GM04503 (cell line): ENCODE results near the gene GAS2L2.
"Not testable (repeated sequence)": the region's sequence is repeated elsewhere in the genome, so short reads cannot be mapped to it uniquely, and the experiment has no call there.

Experiments used
- DNase-seq: peaks from one replicate; pipeline ENCODE4 v3.0.0-alpha.2; 2012; ENCODE audit warnings: low read depth

GAS2L2 gene

GRCh38 chr17:35773129-35773528 is 20.1 kb upstream of the GAS2L2 start:
- no peak for DNase-seq

GRCh38 chr17:35769895-35770486 is 17.0 kb upstream of the GAS2L2 start:
- no peak for DNase-seq

- DNase-seq = no peak
Observed at GRCh38 chr17:35768797-35769196, 15.8 kb upstream of the GAS2L2 start.

- no peak for DNase-seq
Observed at GRCh38 chr17:35766903-35767510, 14.0 kb upstream of the GAS2L2 start.

- no peak for DNase-seq
Observed at GRCh38 chr17:35766489-35766877, 13.4 kb upstream of the GAS2L2 start.

- DNase-seq = no peak
Observed at GRCh38 chr17:35765756-35766488, 12.9 kb upstream of the GAS2L2 start.

GRCh38 chr17:35765086-35765710 is 12.2 kb upstream of the GAS2L2 start:
- DNase-seq = no peak

GRCh38 chr17:35764123-35764991 is 11.3 kb upstream of the GAS2L2 start:
- no peak for DNase-seq

GRCh38 chr17:35763767-35764122 is 10.7 kb upstream of the GAS2L2 start:
- DNase-seq = no peak

- DNase-seq = no peak
Observed at GRCh38 chr17:35761601-35762000, 8.6 kb upstream of the GAS2L2 start.

GRCh38 chr17:35760587-35760986 is 7.5 kb upstream of the GAS2L2 start, which contains the start of gene C17orf50:
C17orf50 (plus strand) TSS chr17:35760887; CDS start chr17:35760942, 55 bp downstream.
- no peak for DNase-seq

GRCh38 chr17:35757243-35757642 is 4.2 kb upstream of the GAS2L2 start:
- DNase-seq = no peak

GRCh38 chr17:35752471-35752870 is 568 bp downstream of the GAS2L2 start:
- DNase-seq = no peak

- DNase-seq = not testable (repeated sequence)
Observed at GRCh38 chr17:35751541-35751940, 1.5 kb downstream of the GAS2L2 start.

GRCh38 chr17:35750526-35751395 is 2.3 kb downstream of the GAS2L2 start:
- no peak for DNase-seq

- DNase-seq = no peak
Observed at GRCh38 chr17:35749560-35750412, 3.3 kb downstream of the GAS2L2 start.

- DNase-seq = no peak
Observed at GRCh38 chr17:35748979-35749378, 4.1 kb downstream of the GAS2L2 start.

GRCh38 chr17:35748341-35748841 is 4.6 kb downstream of the GAS2L2 start:
- DNase-seq = no peak

- peak; percentile 16 for DNase-seq
Observed at GRCh38 chr17:35747540-35748017, 5.5 kb downstream of the GAS2L2 start.
